Measurements from ENCODE around the gene OR1J2.
"Not testable (repeated sequence)": the region's sequence is repeated elsewhere in the genome, so short reads cannot be mapped to it uniquely, and the experiment has no call there.

Gene OR1J2

GRCh38 chr9:122510502-122510901 is at the start of gene OR1J2:
Gene OR1J2 (plus strand): TSS chr9:122510802. CDS start chr9:122510802, 0 bp downstream.
- DNase-seq (ENCODE audit: low read depth in 2 of 2): no peak

- no peak for DNase-seq (ENCODE audit: low read depth in 2 of 2)
Measured at GRCh38 chr9:122463828-122464632, 46.6 kb upstream of the OR1J2 start.

GRCh38 chr9:122464633-122465567 is 45.7 kb upstream of the OR1J2 start:
- DNase-seq (ENCODE audit: low read depth in 2 of 2): peak; percentile 47 to 48

GRCh38 chr9:122466456-122466855 is 44.1 kb upstream of the OR1J2 start:
- DNase-seq (ENCODE audit: low read depth in 2 of 2): no peak

- DNase-seq (ENCODE audit: low read depth in 2 of 2): no peak
Measured at GRCh38 chr9:122468735-122469134, 41.9 kb upstream of the OR1J2 start.

- no peak for DNase-seq (ENCODE audit: low read depth in 2 of 2)
Measured at GRCh38 chr9:122474561-122474960, 36.0 kb upstream of the OR1J2 start.

GRCh38 chr9:122475717-122476116 is 34.9 kb upstream of the OR1J2 start:
- DNase-seq (ENCODE audit: low read depth in 2 of 2): no peak

- no peak for DNase-seq (ENCODE audit: low read depth in 2 of 2)
Measured at GRCh38 chr9:122477346-122477745, 33.3 kb upstream of the OR1J2 start.

GRCh38 chr9:122477826-122478225 is 32.8 kb upstream of the OR1J2 start, which contains the start of gene OR1J1:
Gene OR1J1 (minus strand): TSS chr9:122477926. CDS start chr9:122477926, 0 bp downstream.
- DNase-seq (ENCODE audit: low read depth in 2 of 2): no peak

- DNase-seq (ENCODE audit: low read depth in 2 of 2): no peak
Measured at GRCh38 chr9:122479062-122479461, 31.5 kb upstream of the OR1J2 start.

GRCh38 chr9:122498883-122499288 is 11.7 kb upstream of the OR1J2 start:
- peak in 1 of 2 experiments; percentile 3 for DNase-seq (ENCODE audit: low read depth in 2 of 2)

GRCh38 chr9:122506964-122507363 is 3.6 kb upstream of the OR1J2 start:
- DNase-seq (ENCODE audit: low read depth in 2 of 2): no peak

- no peak for DNase-seq (ENCODE audit: low read depth in 2 of 2)
Measured at GRCh38 chr9:122518226-122518625, 7.6 kb downstream of the OR1J2 start.

- no peak for DNase-seq (ENCODE audit: low read depth in 2 of 2)
Measured at GRCh38 chr9:122518841-122519240, 8.2 kb downstream of the OR1J2 start, which contains the start of gene OR1J4. Gene OR1J4 (plus strand): TSS chr9:122519141. CDS start chr9:122519141, 0 bp downstream.

- no peak for DNase-seq (ENCODE audit: low read depth in 2 of 2)
Measured at GRCh38 chr9:122519376-122519775, 8.8 kb downstream of the OR1J2 start.

- no peak for DNase-seq (ENCODE audit: low read depth in 2 of 2)
Measured at GRCh38 chr9:122526602-122527001, 16.0 kb downstream of the OR1J2 start.

GRCh38 chr9:122527193-122527592 is 16.6 kb downstream of the OR1J2 start, which contains the start of gene OR1N1:
Gene OR1N1 (minus strand): TSS chr9:122527293. CDS start chr9:122527293, 0 bp downstream.
- no peak for DNase-seq (ENCODE audit: low read depth in 2 of 2)

GRCh38 chr9:122531157-122531556 is 20.6 kb downstream of the OR1J2 start:
- not testable (repeated sequence) for DNase-seq (ENCODE audit: low read depth in 2 of 2)

- no peak for DNase-seq (ENCODE audit: low read depth in 2 of 2)
Measured at GRCh38 chr9:122536134-122536533, 25.5 kb downstream of the OR1J2 start.

GRCh38 chr9:122537066-122537465 is 26.5 kb downstream of the OR1J2 start:
- not testable (repeated sequence) for DNase-seq (ENCODE audit: low read depth in 2 of 2)

GRCh38 chr9:122538757-122539156 is 28.2 kb downstream of the OR1J2 start:
- DNase-seq (ENCODE audit: low read depth in 2 of 2): no peak

- no peak for DNase-seq (ENCODE audit: low read depth in 2 of 2)
Measured at GRCh38 chr9:122546196-122546595, 35.6 kb downstream of the OR1J2 start.

Measured in fibroblast of skin of left biceps (primary cell).